Mesothelial cell of epicardium (in vitro differentiated cells): ENCODE measurements around the gene GLOD5. TPM values are rescaled to one million over a fixed set of nuclear protein-coding genes. Genes with fewer than 3 reads are reported as not detected.

Source experiments
- DNase-seq, 2 experiments: peaks; one replicate each; pipeline ENCODE4 v3.0.0; 2021; ENCODE audit warnings: low spot score in 2 of 2; ENCODE audit not compliant: unreplicated experiment in 2 of 2
- H3K27ac Mint-ChIP-seq: 2 replicates; pipeline ENCODE4 v1.8.0; 2021; ENCODE audit warnings: mixed read lengths
- H3K27me3 Mint-ChIP-seq: 2 replicates; pipeline ENCODE4 v1.8.0; 2021; ENCODE audit warnings: low read depth, mixed read lengths
- H3K36me3 Mint-ChIP-seq: 2 replicates; pipeline ENCODE4 v1.8.0; 2021; ENCODE audit warnings: mixed read lengths
- H3K4me1 Mint-ChIP-seq: 2 replicates; pipeline ENCODE4 v1.8.0; 2021; ENCODE audit warnings: mixed read lengths
- H3K4me3 Mint-ChIP-seq: 2 replicates; pipeline ENCODE4 v1.8.0; 2021; ENCODE audit warnings: mild to moderate bottlenecking, moderate library complexity, mixed read lengths
- H3K9me3 Mint-ChIP-seq: 2 replicates; pipeline ENCODE4 v1.8.0; 2021; ENCODE audit warnings: mixed read lengths
- CTCF ChIP-seq: fragments of 200-600 bp; sonication (generic); IDR thresholded peaks from one replicate; pipeline ENCODE4 v1.5.0; 2021; ENCODE audit warnings: antibody characterized with exemption; ENCODE audit not compliant: unreplicated experiment
- total RNA-seq: library from RNA; stranded (reverse); gene quantifications from 3 replicates; pipeline ENCODE4 v1.2.1, GENCODE V29; 2021

The GLOD5 gene
- not detected in 3 replicates for total RNA-seq

- no peak within 1 kb of the TSS for H3K4me3 Mint-ChIP-seq
- peaks cover 8% of the 10 kb centered on the region for H3K4me1 Mint-ChIP-seq
- peak in 1 of 2 experiments; percentile 47 for DNase-seq
- no peak for TF ChIP-seq CTCF
- H3K36me3 Mint-ChIP-seq, result no peaks in the 10 kb centered on the region
- peaks cover 10% of the 10 kb centered on the region for H3K9me3 Mint-ChIP-seq
- H3K27me3 Mint-ChIP-seq, result peaks cover 1% of the 10 kb centered on the region
- H3K27ac Mint-ChIP-seq, result peak within 1 kb of the TSS; percentile 75
Measured at GRCh38 chrX:48761674-48762471, at the start of gene GLOD5. Gene GLOD5 (plus strand): TSS chrX:48761747. CDS start chrX:48761791, 44 bp downstream.

DNA sequence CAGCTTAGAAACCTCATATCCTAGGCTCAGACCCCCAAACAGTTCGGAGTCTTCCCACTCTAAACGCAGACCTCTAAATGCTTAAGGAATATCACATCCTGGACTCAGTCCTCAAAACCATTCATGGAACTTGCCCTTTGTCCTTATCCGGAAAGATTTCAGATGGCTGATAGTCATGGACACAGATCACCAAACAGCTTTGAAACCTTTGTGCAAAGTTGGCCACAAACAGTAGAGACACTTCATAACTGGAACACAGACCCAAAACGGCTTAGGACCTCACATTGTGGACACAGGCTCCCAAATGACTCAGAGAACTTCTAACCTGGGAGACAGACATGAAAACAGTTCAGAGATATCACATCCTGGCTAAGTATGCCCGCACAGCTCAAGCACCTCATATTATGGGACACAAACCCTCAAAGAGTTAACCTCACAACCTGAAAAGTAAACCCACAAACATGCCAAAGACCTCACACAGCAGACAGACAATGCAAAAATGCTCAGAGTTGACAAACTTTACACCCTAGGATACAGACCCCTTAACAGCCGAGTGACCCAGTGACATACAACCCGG, 49.5 kb upstream of the GLOD5 start:
- Mint-ChIP-seq H3K4me3 (no peak overlapping the region), H3K9me3 (peaks cover 6% of the 10 kb centered on the region), H3K27ac (no peak overlapping the region), H3K36me3 (no peaks in the 10 kb centered on the region), H3K4me1 (no peaks in the 10 kb centered on the region), H3K27me3 (no peaks in the 10 kb centered on the region)
- DNase-seq, result no peak
- TF ChIP-seq CTCF, result no peak

GRCh38 chrX:48713847-48714246, 47.7 kb upstream of the GLOD5 start:
- no peak for DNase-seq
- no peaks in the 10 kb centered on the region for H3K4me1 Mint-ChIP-seq
- H3K27ac Mint-ChIP-seq, result no peak overlapping the region
- H3K27me3 Mint-ChIP-seq, result no peaks in the 10 kb centered on the region
- no peaks in the 10 kb centered on the region for H3K36me3 Mint-ChIP-seq
- no peak overlapping the region for H3K4me3 Mint-ChIP-seq
- peaks cover 16% of the 10 kb centered on the region for H3K9me3 Mint-ChIP-seq
- TF ChIP-seq CTCF, result no peak

GRCh38 chrX:48714573-48714972, 47.0 kb upstream of the GLOD5 start:
- H3K27me3 Mint-ChIP-seq, result no peaks in the 10 kb centered on the region
- H3K27ac Mint-ChIP-seq, result no peak overlapping the region
- no peaks in the 10 kb centered on the region for H3K36me3 Mint-ChIP-seq
- TF ChIP-seq CTCF, result no peak
- H3K4me3 Mint-ChIP-seq, result no peak overlapping the region
- DNase-seq, result no peak
- peaks cover 18% of the 10 kb centered on the region for H3K9me3 Mint-ChIP-seq
- H3K4me1 Mint-ChIP-seq, result no peaks in the 10 kb centered on the region

GRCh38 chrX:48715072-48715471, 46.5 kb upstream of the GLOD5 start:
- H3K27ac Mint-ChIP-seq, result no peak overlapping the region
- TF ChIP-seq CTCF, result no peak
- H3K27me3 Mint-ChIP-seq, result no peaks in the 10 kb centered on the region
- DNase-seq, result no peak
- H3K9me3 Mint-ChIP-seq, result peaks cover 18% of the 10 kb centered on the region
- H3K36me3 Mint-ChIP-seq, result no peaks in the 10 kb centered on the region
- no peak overlapping the region for H3K4me3 Mint-ChIP-seq
- no peaks in the 10 kb centered on the region for H3K4me1 Mint-ChIP-seq
